Measurements from ENCODE around the gene ALKBH7.
"Not testable (repeated sequence)": the region's sequence is repeated elsewhere in the genome, so short reads cannot be mapped to it uniquely, and the experiment has no call there.

ALKBH7 gene

DNA sequence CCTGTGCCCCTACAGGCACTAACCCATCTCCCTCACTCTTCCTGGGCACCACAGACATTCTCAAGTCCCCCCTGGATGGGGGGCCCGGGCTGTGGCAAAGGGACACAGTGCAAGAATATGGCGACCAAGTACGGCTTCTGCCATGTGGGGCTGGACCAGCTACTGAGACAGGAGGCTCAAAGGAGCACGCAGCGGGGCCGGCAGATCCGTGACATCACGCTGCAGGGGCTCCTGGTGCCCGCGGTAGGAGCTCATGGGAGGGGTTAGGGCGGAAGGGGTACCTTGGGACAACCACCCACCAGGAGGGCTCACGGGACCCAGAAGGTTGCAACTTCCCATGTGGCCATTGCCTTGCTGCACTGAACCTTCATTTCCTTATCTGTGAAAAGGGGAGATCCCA, 23.7 kb downstream of the ALKBH7 start:
- TF ChIP-seq, protein P1, sequence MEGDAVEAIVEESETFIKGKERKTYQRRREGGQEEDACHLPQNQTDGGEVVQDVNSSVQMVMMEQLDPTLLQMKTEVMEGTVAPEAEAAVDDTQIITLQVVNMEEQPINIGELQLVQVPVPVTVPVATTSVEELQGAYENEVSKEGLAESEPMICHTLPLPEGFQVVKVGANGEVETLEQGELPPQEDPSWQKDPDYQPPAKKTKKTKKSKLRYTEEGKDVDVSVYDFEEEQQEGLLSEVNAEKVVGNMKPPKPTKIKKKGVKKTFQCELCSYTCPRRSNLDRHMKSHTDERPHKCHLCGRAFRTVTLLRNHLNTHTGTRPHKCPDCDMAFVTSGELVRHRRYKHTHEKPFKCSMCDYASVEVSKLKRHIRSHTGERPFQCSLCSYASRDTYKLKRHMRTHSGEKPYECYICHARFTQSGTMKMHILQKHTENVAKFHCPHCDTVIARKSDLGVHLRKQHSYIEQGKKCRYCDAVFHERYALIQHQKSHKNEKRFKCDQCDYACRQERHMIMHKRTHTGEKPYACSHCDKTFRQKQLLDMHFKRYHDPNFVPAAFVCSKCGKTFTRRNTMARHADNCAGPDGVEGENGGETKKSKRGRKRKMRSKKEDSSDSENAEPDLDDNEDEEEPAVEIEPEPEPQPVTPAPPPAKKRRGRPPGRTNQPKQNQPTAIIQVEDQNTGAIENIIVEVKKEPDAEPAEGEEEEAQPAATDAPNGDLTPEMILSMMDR (IDR thresholded peaks at IDR 0.05), result no peak

DNA sequence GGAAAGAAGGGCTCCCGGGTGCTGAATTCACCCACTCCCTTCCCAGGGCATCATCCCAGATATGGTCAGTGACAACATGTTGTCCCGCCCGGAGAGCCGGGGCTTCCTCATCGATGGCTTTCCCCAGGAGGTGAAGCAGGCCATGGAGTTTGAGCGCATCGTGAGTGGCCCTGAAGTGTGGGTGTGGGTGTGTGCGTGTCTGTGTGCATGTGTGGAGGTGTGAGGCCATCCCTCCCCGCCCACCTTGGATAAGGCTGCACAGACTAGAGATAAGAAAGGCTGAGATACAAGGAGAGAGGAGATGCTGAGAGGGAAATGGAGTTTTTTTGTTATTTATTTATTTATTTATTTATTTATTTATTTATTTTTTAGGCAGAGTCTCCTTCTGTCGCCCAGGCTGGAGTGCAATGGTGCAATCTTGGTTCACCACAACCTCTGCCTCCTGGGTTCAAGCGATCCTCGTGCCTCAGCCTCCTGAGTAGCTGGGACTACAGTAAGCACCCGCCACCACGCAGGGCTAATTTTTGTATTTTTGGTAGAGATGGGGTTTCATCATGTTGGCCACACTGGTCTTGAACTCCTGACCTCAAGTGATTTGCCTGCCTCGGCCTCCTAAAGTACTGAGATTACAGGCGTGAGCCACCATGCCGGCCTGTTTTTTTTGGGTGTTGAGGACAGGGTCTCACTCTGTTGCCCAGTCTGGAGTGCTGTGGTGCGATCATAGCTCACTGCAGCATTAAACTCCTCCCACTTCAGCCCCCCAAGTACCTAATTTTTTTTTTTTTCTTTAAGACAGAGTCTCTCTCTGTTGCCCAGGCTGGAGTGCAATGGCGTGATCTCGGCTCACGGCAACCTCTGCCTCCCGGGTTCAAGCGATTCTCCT, 27.7 kb downstream of the ALKBH7 start:
- H3K9me3 ChIP-seq (ENCODE audit: control insufficient read depth, low read length); H3K4me1 ChIP-seq; H3K79me2 ChIP-seq; H3K27me3 ChIP-seq (ENCODE audit: control insufficient read depth, insufficient read depth, low read length); H3K4me3 ChIP-seq (ENCODE audit: low read depth, low read length); H3K9ac ChIP-seq; H3K36me3 ChIP-seq (ENCODE audit: control insufficient read depth, insufficient read depth, low read length); H3K4me2 ChIP-seq (ENCODE audit: low read length); H3K27ac ChIP-seq; H2AFZ ChIP-seq: not testable (repeated sequence)

More for the DNA sequence above, 23.7 kb downstream of the ALKBH7 start:
- no peak overlapping the region for H3K9ac ChIP-seq
- H2AFZ ChIP-seq, result no peak overlapping the region
- no peaks in the 10 kb centered on the region for H3K36me3 ChIP-seq (ENCODE audit: control insufficient read depth, insufficient read depth, low read length)
- no peaks in the 10 kb centered on the region for H3K9me3 ChIP-seq (ENCODE audit: control insufficient read depth, low read length)
- no peak overlapping the region for H3K4me3 ChIP-seq (ENCODE audit: low read depth, low read length)
- no peaks in the 10 kb centered on the region for H3K27me3 ChIP-seq (ENCODE audit: control insufficient read depth, insufficient read depth, low read length)
- H3K4me2 ChIP-seq (ENCODE audit: low read length), result no peak overlapping the region
- peaks cover 7% of the 10 kb centered on the region for H3K4me1 ChIP-seq
- peaks cover 8% of the 10 kb centered on the region for H3K79me2 ChIP-seq
- no peak overlapping the region for H3K27ac ChIP-seq

DNA sequence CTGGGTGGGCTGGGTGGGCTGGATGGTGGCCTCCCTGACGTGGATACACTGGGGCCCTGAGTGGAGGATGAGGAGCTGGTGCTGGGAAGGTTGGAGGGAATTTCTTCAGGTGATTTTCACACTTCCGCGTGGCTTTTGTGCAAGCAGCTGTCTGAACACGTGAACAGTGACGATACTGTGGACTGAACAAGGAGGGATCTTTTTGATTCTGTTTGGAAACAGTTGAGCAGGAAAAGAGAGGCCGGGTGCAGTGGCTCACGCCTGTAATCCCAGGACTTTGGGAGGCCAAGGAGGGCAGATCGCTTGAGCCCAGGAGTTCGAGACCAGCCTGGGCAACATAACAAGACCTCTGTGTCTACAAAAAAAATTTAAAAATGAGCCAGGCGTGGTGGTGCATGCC, 29.5 kb downstream of the ALKBH7 start:
- Histone ChIP-seq H3K9ac (no peak overlapping the region), H3K4me1 (no peaks in the 10 kb centered on the region), H2AFZ (no peak overlapping the region), H3K4me2 (ENCODE audit: low read length) (no peak overlapping the region), H3K9me3 (ENCODE audit: control insufficient read depth, low read length) (no peaks in the 10 kb centered on the region), H3K79me2 (no peaks in the 10 kb centered on the region), H3K4me3 (ENCODE audit: low read depth, low read length) (no peak overlapping the region), H3K27ac (no peak overlapping the region), H3K27me3 (ENCODE audit: control insufficient read depth, insufficient read depth, low read length) (no peaks in the 10 kb centered on the region), H3K36me3 (ENCODE audit: control insufficient read depth, insufficient read depth, low read length) (no peaks in the 10 kb centered on the region)
- TF ChIP-seq, protein P1 (IDR thresholded peaks at IDR 0.05), result no peak

DNA sequence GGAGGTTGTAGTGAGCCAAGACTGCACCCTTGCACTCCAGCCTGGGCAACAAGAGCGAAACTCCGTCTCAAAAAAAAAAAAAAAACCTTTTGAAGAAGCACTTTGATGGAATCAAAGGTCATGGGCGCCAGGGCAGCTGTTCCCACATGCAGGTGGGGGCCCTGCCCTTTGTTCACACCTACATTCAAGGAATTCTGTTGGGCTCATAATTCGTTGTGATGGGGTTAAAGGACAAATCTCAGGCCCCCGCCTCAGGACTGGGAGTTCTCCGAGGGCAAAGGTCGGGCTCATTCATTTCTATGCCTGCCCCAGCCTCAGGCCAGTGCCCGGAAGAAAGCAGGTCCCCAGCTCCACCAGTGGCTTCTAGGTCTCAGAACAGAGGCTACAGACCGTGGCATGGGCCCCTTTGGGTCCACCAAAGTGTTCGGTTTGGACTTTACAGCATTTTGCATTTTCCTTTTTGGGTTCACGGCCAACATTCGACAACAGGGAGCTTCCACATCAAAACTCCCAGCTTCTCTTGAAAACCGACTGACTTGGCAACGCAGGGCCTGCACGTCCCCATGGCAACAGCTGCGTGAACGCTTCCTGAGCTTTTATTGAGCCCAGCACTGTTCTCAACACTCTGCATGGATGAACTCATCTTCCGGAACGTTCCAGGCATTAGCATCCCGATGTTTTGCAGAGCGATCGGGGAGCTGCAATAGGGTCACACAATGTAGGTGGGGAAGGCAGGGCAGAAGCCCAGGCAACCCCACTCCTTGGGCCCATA, 30.4 kb downstream of the ALKBH7 start:
- Histone ChIP-seq H3K36me3 (ENCODE audit: control insufficient read depth, insufficient read depth, low read length) (no peaks in the 10 kb centered on the region), H3K27me3 (ENCODE audit: control insufficient read depth, insufficient read depth, low read length) (no peaks in the 10 kb centered on the region), H3K4me2 (ENCODE audit: low read length) (no peak overlapping the region), H3K4me3 (ENCODE audit: low read depth, low read length) (no peak overlapping the region), H3K27ac (no peak overlapping the region), H3K79me2 (no peaks in the 10 kb centered on the region), H2AFZ (peak overlapping the region; percentile 79), H3K4me1 (no peaks in the 10 kb centered on the region), H3K9me3 (ENCODE audit: control insufficient read depth, low read length) (no peaks in the 10 kb centered on the region), H3K9ac (no peak overlapping the region)
- TF ChIP-seq, protein P1 (IDR thresholded peaks at IDR 0.05), result no peak

DNA sequence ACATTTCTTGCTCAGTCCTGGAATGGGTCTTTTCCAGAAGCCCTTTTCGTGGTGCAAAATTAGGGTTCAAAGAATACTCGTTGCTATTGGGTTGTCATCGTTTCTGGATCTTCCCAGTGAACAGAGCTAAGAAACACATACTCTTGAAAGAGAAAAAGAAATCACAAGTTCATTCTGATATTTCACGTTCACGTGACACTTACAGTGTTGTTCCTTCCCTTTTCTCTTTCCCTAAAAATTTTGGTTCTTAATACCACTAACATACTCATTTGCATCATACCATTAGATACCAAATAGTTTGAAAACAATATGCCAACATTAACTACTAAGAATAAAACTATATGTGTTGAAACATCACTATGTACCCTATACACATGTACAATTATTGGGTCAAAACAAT, 33.8 kb downstream of the ALKBH7 start:
- Histone ChIP-seq H3K27ac (no peak overlapping the region), H2AFZ (no peak overlapping the region), H3K9me3 (ENCODE audit: control insufficient read depth, low read length) (no peaks in the 10 kb centered on the region), H3K4me1 (no peaks in the 10 kb centered on the region), H3K79me2 (no peaks in the 10 kb centered on the region), H3K27me3 (ENCODE audit: control insufficient read depth, insufficient read depth, low read length) (no peaks in the 10 kb centered on the region), H3K9ac (no peak overlapping the region), H3K36me3 (ENCODE audit: control insufficient read depth, insufficient read depth, low read length) (no peaks in the 10 kb centered on the region), H3K4me3 (ENCODE audit: low read depth, low read length) (no peak overlapping the region), H3K4me2 (ENCODE audit: low read length) (no peak overlapping the region)
- TF ChIP-seq, protein P1 (IDR thresholded peaks at IDR 0.05), result no peak

All from parathyroid adenoma (tissue), 2 donors.